Activated CD4-positive, alpha-beta T cell treated with anti-CD3 and anti-CD28 coated beads, Interleukin-2, amount 10 ng/mL, durations not matched to agents 24 days and 14 days (primary cell): ENCODE data around the gene PDZD4. TPM values are rescaled to one million over a fixed set of nuclear protein-coding genes. Genes with fewer than 3 reads are reported as not detected.

Experiments used
- DNase-seq: peaks from one replicate; pipeline ENCODE4 v3.0.0; 2022
- H3K27ac Mint-ChIP-seq: one replicate; pipeline ENCODE4 v1.8.0; 2022; ENCODE audit warnings: mild to moderate bottlenecking, mixed read lengths
- H3K27me3 Mint-ChIP-seq: one replicate; pipeline ENCODE4 v1.8.0; 2022; ENCODE audit warnings: mixed read lengths
- H3K36me3 Mint-ChIP-seq: one replicate; pipeline ENCODE4 v1.8.0; 2022; ENCODE audit warnings: low read depth, mild to moderate bottlenecking, mixed read lengths
- H3K4me1 Mint-ChIP-seq: one replicate; pipeline ENCODE4 v1.8.0; 2021; ENCODE audit warnings: mixed read lengths
- H3K4me3 Mint-ChIP-seq: one replicate; pipeline ENCODE4 v1.8.0; 2022; ENCODE audit warnings: mild to moderate bottlenecking, moderate library complexity, mixed read lengths
- H3K9me3 Mint-ChIP-seq: one replicate; pipeline ENCODE4 v1.8.0; 2021; ENCODE audit warnings: mixed read lengths
- intact Hi-C: fragments of 100-400 bp; cut with micrococcal nuclease; formaldehyde crosslinking; loops from one replicate; pipeline ENCODE4 v1.15.1; 2023
- total RNA-seq: library from RNA; stranded (reverse); gene quantifications from 2 replicates; pipeline ENCODE4 v1.2.3, GENCODE V29; 2022

PDZD4 gene
- 0.26 and 0.58 TPM in 2 replicates for total RNA-seq

GRCh38 chrX:153829799-153830639 lies at the start of gene PDZD4:
PDZD4 (minus strand) TSS chrX:153830544; CDS start chrX:153830298, 246 bp downstream.
- intact Hi-C loops, result no loop called here
- DNase-seq, result peak; percentile 64
- Mint-ChIP-seq H3K27ac (no peak within 1 kb of the TSS), H3K4me1 (peaks cover 3% of the 10 kb centered on the region), H3K9me3 (no peaks in the 10 kb centered on the region), H3K36me3 (no peaks in the 10 kb centered on the region), H3K27me3 (peaks cover 35% of the 10 kb centered on the region), H3K4me3 (peak within 1 kb of the TSS; percentile 23)

- no peaks in the 10 kb centered on the region for H3K9me3 Mint-ChIP-seq
- H3K4me1 Mint-ChIP-seq, result peaks cover 20% of the 10 kb centered on the region
- DNase-seq, result no peak
- H3K4me3 Mint-ChIP-seq, result no peak overlapping the region
- intact Hi-C loops, result loop anchor here (5.0 to 10.0 kb wide), 2 partner anchors 45 to 58 kb away; partner anchors contain the start of gene ARHGAP4
- no peaks in the 10 kb centered on the region for H3K36me3 Mint-ChIP-seq
- peaks cover 17% of the 10 kb centered on the region for H3K27me3 Mint-ChIP-seq
- no peak overlapping the region for H3K27ac Mint-ChIP-seq
Observed at GRCh38 chrX:153879741-153880439, 49.5 kb upstream of the PDZD4 start.

- peak; percentile 70 for DNase-seq
- Mint-ChIP-seq H3K27ac (peak overlapping the region; percentile 43), H3K27me3 (peaks cover 15% of the 10 kb centered on the region), H3K4me1 (peaks cover 20% of the 10 kb centered on the region), H3K36me3 (no peaks in the 10 kb centered on the region), H3K4me3 (peak overlapping the region; percentile 75), H3K9me3 (no peaks in the 10 kb centered on the region)
- intact Hi-C loops, result loop anchor here (5.0 to 10.0 kb wide), 2 partner anchors 46 to 57 kb away; partner anchors contain the start of gene ARHGAP4
Observed at GRCh38 chrX:153878969-153879653, 48.8 kb upstream of the PDZD4 start.

- Mint-ChIP-seq H3K4me3 (peak overlapping the region; percentile 43), H3K36me3 (no peaks in the 10 kb centered on the region), H3K27me3 (peaks cover 14% of the 10 kb centered on the region), H3K9me3 (no peaks in the 10 kb centered on the region), H3K4me1 (peaks cover 20% of the 10 kb centered on the region), H3K27ac (no peak overlapping the region)
- intact Hi-C loops, result loop anchor here (5.0 to 10.0 kb wide), 2 partner anchors 46 to 56 kb away; partner anchors contain the start of gene ARHGAP4
- no peak for DNase-seq
Observed at GRCh38 chrX:153878345-153878744, 48.0 kb upstream of the PDZD4 start.

GRCh38 chrX:153877571-153878261 lies 47.4 kb upstream of the PDZD4 start:
- Mint-ChIP-seq H3K4me3 (peak overlapping the region; percentile 43), H3K9me3 (no peaks in the 10 kb centered on the region), H3K36me3 (no peaks in the 10 kb centered on the region), H3K27ac (no peak overlapping the region), H3K4me1 (peaks cover 20% of the 10 kb centered on the region), H3K27me3 (peaks cover 16% of the 10 kb centered on the region)
- intact Hi-C loops, result loop anchor here (5.0 to 10.0 kb wide), 2 partner anchors 47 to 55 kb away; partner anchors contain the start of gene ARHGAP4
- no peak for DNase-seq

- intact Hi-C loops, result loop anchor here (5.0 to 10.0 kb wide), 2 partner anchors 49 to 54 kb away; partner anchors contain the start of gene ARHGAP4
- peaks cover 17% of the 10 kb centered on the region for H3K27me3 Mint-ChIP-seq
Observed at GRCh38 chrX:153876112-153876491, 45.8 kb upstream of the PDZD4 start.

GRCh38 chrX:153875391-153876111 lies 45.2 kb upstream of the PDZD4 start:
- H3K4me1 Mint-ChIP-seq, result peaks cover 18% of the 10 kb centered on the region
- H3K9me3 Mint-ChIP-seq, result no peaks in the 10 kb centered on the region
- no peak overlapping the region for H3K4me3 Mint-ChIP-seq
- no peaks in the 10 kb centered on the region for H3K36me3 Mint-ChIP-seq
- peaks cover 17% of the 10 kb centered on the region for H3K27me3 Mint-ChIP-seq
- no peak overlapping the region for H3K27ac Mint-ChIP-seq
- intact Hi-C loops, result loop anchor here (5.0 to 10.0 kb wide), 2 partner anchors 49 to 53 kb away; partner anchors contain the start of gene ARHGAP4
- peak; percentile 93 for DNase-seq

More at GRCh38 chrX:153876112-153876491, 45.8 kb upstream of the PDZD4 start:
- DNase-seq, result no peak
- Mint-ChIP-seq H3K9me3 (no peaks in the 10 kb centered on the region), H3K36me3 (no peaks in the 10 kb centered on the region), H3K4me3 (no peak overlapping the region), H3K4me1 (peaks cover 18% of the 10 kb centered on the region), H3K27ac (peak overlapping the region; percentile 1)

GRCh38 chrX:153874366-153875125 lies 44.2 kb upstream of the PDZD4 start:
- no peak overlapping the region for H3K27ac Mint-ChIP-seq
- no peak overlapping the region for H3K4me3 Mint-ChIP-seq
- H3K4me1 Mint-ChIP-seq, result peaks cover 16% of the 10 kb centered on the region
- H3K9me3 Mint-ChIP-seq, result no peaks in the 10 kb centered on the region
- peaks cover 17% of the 10 kb centered on the region for H3K27me3 Mint-ChIP-seq
- DNase-seq, result no peak
- intact Hi-C loops, result loop anchor here (5.0 to 10.0 kb wide), 2 partner anchors 50 to 52 kb away; partner anchors contain the start of gene ARHGAP4
- H3K36me3 Mint-ChIP-seq, result no peaks in the 10 kb centered on the region

- peaks cover 14% of the 10 kb centered on the region for H3K27me3 Mint-ChIP-seq
- H3K27ac Mint-ChIP-seq, result no peak overlapping the region
- no peaks in the 10 kb centered on the region for H3K9me3 Mint-ChIP-seq
- H3K36me3 Mint-ChIP-seq, result no peaks in the 10 kb centered on the region
- no peak overlapping the region for H3K4me3 Mint-ChIP-seq
- intact Hi-C loops, result loop anchor here (10.0 kb wide), 1 partner anchor 51 kb away; the partner anchor contains the start of gene ARHGAP4
- H3K4me1 Mint-ChIP-seq, result peaks cover 11% of the 10 kb centered on the region
- DNase-seq, result no peak
Observed at GRCh38 chrX:153874085-153874365, 43.7 kb upstream of the PDZD4 start.

- H3K27me3 Mint-ChIP-seq, result peaks cover 12% of the 10 kb centered on the region
Observed at GRCh38 chrX:153873282-153874084, 43.1 kb upstream of the PDZD4 start.

More at GRCh38 chrX:153873282-153874084, 43.1 kb upstream of the PDZD4 start:
- Mint-ChIP-seq H3K4me3 (no peak overlapping the region), H3K27ac (no peak overlapping the region), H3K4me1 (peaks cover 6% of the 10 kb centered on the region), H3K36me3 (no peaks in the 10 kb centered on the region), H3K9me3 (no peaks in the 10 kb centered on the region)
- intact Hi-C loops, result loop anchor here (10.0 kb wide), 1 partner anchor 51 kb away; the partner anchor contains the start of gene ARHGAP4
- no peak for DNase-seq
